Stimulated activated naive CD8-positive, alpha-beta T cell treated with anti-CD3 and anti-CD28 coated beads, Interleukin-15, Interleukin-2, amounts not matched to agents 100 ng/mL and 50 ng/mL, for 24 hours (primary cell): Measurements from ENCODE around the gene DCAF11.
A peak's percentile ranks its signal among the peaks of the same experiment; 100 is the strongest.

ENCODE experiments used
- H3K27ac Mint-ChIP-seq: one replicate; pipeline ENCODE4 v1.8.0; 2021; ENCODE audit warnings: mild to moderate bottlenecking, mixed read lengths
- H3K27me3 Mint-ChIP-seq: one replicate; pipeline ENCODE4 v1.8.0; 2021; ENCODE audit warnings: mixed read lengths
- H3K36me3 Mint-ChIP-seq: one replicate; pipeline ENCODE4 v1.8.0; 2021; ENCODE audit warnings: low read depth, mixed read lengths
- H3K4me1 Mint-ChIP-seq: one replicate; pipeline ENCODE4 v1.8.0; 2021; ENCODE audit warnings: low read depth, mixed read lengths
- H3K4me3 Mint-ChIP-seq: one replicate; pipeline ENCODE4 v1.8.0; 2021; ENCODE audit warnings: mild to moderate bottlenecking, mixed read lengths
- H3K9me3 Mint-ChIP-seq: one replicate; pipeline ENCODE4 v1.8.0; 2021; ENCODE audit warnings: mixed read lengths

Gene DCAF11

GRCh38 chr14:24086193-24086955 lies 28.2 kb upstream of the DCAF11 start:
- no peaks in the 10 kb centered on the region for H3K36me3 Mint-ChIP-seq
- no peaks in the 10 kb centered on the region for H3K27me3 Mint-ChIP-seq
- peaks cover 6% of the 10 kb centered on the region for H3K4me1 Mint-ChIP-seq
- H3K9me3 Mint-ChIP-seq, result no peaks in the 10 kb centered on the region
- H3K4me3 Mint-ChIP-seq, result no peak overlapping the region
- H3K27ac Mint-ChIP-seq, result no peak overlapping the region

DNA sequence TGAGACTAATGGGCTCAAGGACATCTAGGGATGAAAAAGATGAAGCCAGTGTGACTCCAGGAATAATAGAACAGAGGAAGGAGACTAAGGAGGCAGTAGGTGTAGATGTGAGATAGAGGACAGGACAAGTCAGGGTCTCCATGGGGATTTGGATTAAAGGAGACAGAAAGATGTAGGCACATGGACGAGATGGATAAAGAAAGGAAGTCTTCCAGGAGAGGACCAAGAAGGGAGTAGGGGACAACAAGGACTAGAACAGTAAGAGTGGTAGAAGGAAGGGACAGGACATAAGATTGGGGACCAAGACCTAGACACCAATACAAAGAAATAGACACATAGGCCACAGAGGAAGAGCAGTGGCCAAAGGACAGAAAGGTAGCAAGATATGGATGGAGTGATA lies 27.6 kb upstream of the DCAF11 start:
- Mint-ChIP-seq H3K4me3 (no peak overlapping the region), H3K27ac (no peak overlapping the region), H3K27me3 (no peaks in the 10 kb centered on the region), H3K9me3 (no peaks in the 10 kb centered on the region), H3K4me1 (peaks cover 3% of the 10 kb centered on the region), H3K36me3 (no peaks in the 10 kb centered on the region)

DNA sequence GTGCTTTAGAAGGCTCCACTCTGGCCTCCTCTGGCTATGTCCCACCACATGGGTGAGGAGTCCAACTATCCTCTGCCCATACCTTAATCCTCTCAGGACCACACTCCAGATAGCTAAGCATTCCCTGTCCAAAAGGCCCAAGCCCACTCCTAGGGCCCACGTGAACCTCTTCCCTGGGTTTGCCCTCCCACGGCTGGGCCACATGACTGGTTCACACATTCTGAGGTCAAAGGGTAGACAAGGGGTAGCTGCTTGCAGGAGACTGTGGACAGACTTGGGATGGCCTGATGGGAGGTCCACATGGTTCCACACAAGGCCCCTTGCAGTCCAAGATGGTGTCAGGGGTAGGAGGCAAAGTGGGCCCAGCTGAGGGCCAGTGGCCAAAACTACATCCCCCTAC lies 26.5 kb upstream of the DCAF11 start:
- H3K9me3 Mint-ChIP-seq, result no peaks in the 10 kb centered on the region
- H3K27me3 Mint-ChIP-seq, result no peaks in the 10 kb centered on the region
- peaks cover 3% of the 10 kb centered on the region for H3K4me1 Mint-ChIP-seq
- H3K27ac Mint-ChIP-seq, result no peak overlapping the region
- H3K4me3 Mint-ChIP-seq, result no peak overlapping the region
- H3K36me3 Mint-ChIP-seq, result no peaks in the 10 kb centered on the region

GRCh38 chr14:24089890-24090289 lies 24.7 kb upstream of the DCAF11 start:
- H3K27ac Mint-ChIP-seq, result no peak overlapping the region
- H3K27me3 Mint-ChIP-seq, result no peaks in the 10 kb centered on the region
- no peaks in the 10 kb centered on the region for H3K9me3 Mint-ChIP-seq
- peaks cover 10% of the 10 kb centered on the region for H3K4me1 Mint-ChIP-seq
- H3K4me3 Mint-ChIP-seq, result no peak overlapping the region
- peaks cover under 1% of the 10 kb centered on the region for H3K36me3 Mint-ChIP-seq

DNA sequence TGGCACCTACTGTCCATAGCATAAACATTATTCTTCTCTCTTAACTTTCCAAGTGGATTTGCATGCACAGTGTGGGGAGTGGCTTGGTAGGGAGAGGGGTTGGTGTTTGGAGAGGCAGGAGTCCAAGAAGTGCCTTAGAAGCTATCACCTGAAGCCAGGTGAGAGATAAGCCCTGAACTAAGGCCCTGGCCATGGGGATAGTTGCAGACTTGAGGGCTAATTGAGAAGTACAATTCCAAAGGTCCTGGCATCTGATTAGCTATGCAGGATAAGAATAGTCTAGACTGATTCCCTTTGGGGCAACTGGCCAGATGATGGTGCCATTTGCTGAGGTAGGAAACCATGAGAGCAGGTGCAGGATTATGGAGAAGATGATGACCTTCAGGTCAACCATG lies 22.5 kb upstream of the DCAF11 start:
- Mint-ChIP-seq H3K9me3 (no peaks in the 10 kb centered on the region), H3K4me1 (peaks cover 26% of the 10 kb centered on the region), H3K27ac (no peak overlapping the region), H3K27me3 (no peaks in the 10 kb centered on the region), H3K36me3 (peaks cover 19% of the 10 kb centered on the region), H3K4me3 (no peak overlapping the region)

- H3K9me3 Mint-ChIP-seq, result no peaks in the 10 kb centered on the region
These were observed 21.9 kb upstream of the DCAF11 start for GRCh38 chr14:24092505-24093206.

DNA sequence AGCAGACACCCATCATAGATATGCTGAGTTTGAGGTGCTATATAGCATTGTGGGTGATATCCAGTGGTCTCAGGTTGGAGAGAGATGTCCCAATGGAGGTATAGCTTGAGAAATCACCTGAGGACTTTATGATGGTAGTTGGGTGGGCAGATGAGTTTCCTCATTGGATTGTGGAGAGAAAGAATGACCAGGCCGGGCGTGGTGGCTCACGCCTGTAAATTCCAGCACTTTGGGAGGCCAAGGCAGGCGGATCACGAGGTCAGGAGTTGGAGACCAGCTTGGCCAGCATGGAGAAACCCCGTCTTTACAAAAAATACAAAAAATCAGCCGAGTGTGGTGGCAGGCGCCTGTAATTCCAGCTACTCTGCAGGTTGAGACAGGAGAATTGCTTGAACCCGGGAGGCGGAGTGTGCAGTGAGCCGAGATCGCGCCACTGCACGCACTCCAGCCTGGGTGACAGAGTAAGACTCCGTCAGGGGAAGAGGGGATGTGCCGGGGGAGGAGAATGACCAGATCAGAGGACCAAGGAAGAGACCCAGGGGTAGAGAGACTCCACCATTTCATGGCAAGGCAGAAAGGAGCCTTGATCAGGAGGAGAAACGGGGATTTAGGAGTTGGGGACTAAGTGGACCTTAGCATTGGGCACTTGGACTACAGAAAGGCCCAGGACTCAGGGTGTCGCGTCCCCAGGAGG lies 21.2 kb upstream of the DCAF11 start:
- Mint-ChIP-seq H3K27me3 (no peaks in the 10 kb centered on the region), H3K36me3 (peaks cover 23% of the 10 kb centered on the region), H3K4me1 (peaks cover 26% of the 10 kb centered on the region), H3K4me3 (peak overlapping the region; percentile 95), H3K9me3 (no peaks in the 10 kb centered on the region), H3K27ac (peak overlapping the region; percentile 97)

More at GRCh38 chr14:24092505-24093206, 21.9 kb upstream of the DCAF11 start:
- peak overlapping the region; percentile 95 for H3K4me3 Mint-ChIP-seq
- H3K4me1 Mint-ChIP-seq, result peaks cover 26% of the 10 kb centered on the region
- H3K27ac Mint-ChIP-seq, result peak overlapping the region; percentile 97
- H3K27me3 Mint-ChIP-seq, result no peaks in the 10 kb centered on the region
- H3K36me3 Mint-ChIP-seq, result peaks cover 19% of the 10 kb centered on the region

DNA sequence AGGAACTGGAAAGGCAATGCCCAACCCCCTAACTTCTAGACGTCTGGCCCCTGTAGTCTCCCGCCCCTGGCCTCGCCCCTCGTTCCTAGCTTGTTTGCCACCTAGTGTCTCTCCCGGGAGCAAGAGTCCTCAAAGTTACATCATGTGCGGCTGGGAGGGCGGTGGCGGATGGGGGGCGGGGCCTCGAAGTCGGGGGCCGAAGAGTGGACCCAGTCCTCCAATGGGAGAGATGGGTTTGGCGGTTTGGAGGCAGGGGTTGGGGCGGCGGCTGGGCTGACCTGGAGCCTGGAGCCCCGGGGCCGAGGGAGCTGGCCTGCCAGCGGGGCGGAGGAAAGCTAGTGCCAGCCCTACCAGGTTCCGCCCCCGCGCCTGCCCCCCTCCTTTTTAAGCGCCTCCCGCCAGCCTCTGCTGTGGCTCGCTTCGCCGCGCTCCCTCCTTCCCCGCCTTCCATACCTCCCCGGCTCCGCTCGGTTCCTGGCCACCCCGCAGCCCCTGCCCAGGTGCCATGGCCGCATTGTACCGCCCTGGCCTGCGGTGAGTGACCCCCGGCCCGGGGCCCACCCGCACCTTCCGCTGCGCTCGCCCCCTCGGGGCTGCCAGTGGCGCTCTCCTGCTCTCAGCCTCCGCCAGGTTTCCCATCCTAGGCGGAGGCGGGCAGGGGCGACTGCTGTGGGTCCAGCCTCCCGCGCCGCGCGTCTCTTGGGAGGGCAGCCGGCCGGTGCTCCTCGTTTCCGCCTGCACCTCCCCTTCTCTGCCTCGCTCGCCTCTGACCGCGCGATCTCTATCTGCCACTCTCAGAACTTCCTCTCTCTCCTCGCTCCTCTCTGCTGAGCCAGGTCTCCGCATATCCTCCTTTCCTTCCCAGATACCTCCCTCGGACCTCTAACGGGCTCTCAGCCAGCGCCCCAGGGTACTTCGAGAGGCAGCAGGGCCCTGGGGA lies 20.4 kb upstream of the DCAF11 start, which contains the start of gene PCK2:
TSS of gene PCK2 (plus strand) at position 411 of the 940 bp plus-strand sequence. CDS start at position 506, 95 bp downstream.
- peaks cover 23% of the 10 kb centered on the region for H3K36me3 Mint-ChIP-seq
- H3K27ac Mint-ChIP-seq, result peak within 1 kb of the TSS; percentile 97
- H3K27me3 Mint-ChIP-seq, result no peaks in the 10 kb centered on the region
- H3K4me3 Mint-ChIP-seq, result peak within 1 kb of the TSS; percentile 95
- no peaks in the 10 kb centered on the region for H3K9me3 Mint-ChIP-seq
- H3K4me1 Mint-ChIP-seq, result peaks cover 26% of the 10 kb centered on the region

- Mint-ChIP-seq H3K4me1 (peaks cover 26% of the 10 kb centered on the region), H3K27me3 (no peaks in the 10 kb centered on the region), H3K36me3 (peaks cover 29% of the 10 kb centered on the region), H3K4me3 (peak overlapping the region; percentile 95), H3K9me3 (no peaks in the 10 kb centered on the region), H3K27ac (peak overlapping the region; percentile 97)
These were observed 19.7 kb upstream of the DCAF11 start for GRCh38 chr14:24094841-24095270.

DNA sequence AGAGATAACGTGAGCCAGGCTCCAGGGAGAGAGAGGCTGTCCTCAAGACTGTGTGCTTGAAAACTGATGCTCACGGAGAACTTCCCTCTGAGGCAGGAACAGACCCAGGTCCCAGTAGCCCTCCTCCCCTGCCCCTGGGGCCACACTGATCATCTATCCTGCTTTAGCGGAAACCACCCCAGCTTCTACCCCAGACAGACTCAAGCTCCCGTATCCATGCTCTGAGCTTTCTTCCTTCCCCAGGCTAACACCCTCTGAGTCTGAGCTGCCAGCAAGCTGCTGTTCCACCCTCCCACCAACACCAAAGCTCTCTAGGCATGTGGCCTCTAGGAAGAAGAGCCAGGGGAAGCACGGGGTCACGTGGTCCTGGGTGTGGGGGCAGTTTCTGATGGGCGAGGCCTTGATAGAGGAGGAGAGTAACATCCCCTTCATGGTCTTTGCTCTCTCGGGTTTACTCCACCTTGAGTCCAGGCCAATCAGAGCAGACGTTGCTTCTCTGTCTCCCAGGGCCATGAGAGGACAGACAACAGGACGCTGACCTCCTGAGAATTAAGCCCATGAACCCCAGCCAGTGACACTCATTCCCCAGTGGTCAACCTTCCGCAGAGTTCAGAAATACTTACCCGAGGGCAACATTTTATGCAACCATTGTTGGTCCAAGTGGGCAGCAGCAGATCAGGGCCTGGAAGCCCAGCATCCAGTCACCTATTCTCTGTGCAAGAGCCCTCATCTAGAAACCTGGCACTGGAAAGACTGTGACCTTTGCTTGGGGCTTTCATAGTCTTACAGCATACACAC lies 19.1 kb upstream of the DCAF11 start:
- H3K4me3 Mint-ChIP-seq, result peak overlapping the region; percentile 95
- H3K9me3 Mint-ChIP-seq, result no peaks in the 10 kb centered on the region

GRCh38 chr14:24096545-24097181 lies 17.9 kb upstream of the DCAF11 start:
- peak overlapping the region; percentile 80 for H3K27ac Mint-ChIP-seq
- H3K4me1 Mint-ChIP-seq, result peaks cover 26% of the 10 kb centered on the region
- no peaks in the 10 kb centered on the region for H3K9me3 Mint-ChIP-seq
- peak overlapping the region; percentile 62 for H3K4me3 Mint-ChIP-seq
- H3K27me3 Mint-ChIP-seq, result no peaks in the 10 kb centered on the region
- peaks cover 41% of the 10 kb centered on the region for H3K36me3 Mint-ChIP-seq

More for the DNA sequence above, 19.1 kb upstream of the DCAF11 start:
- peaks cover 26% of the 10 kb centered on the region for H3K4me1 Mint-ChIP-seq
- H3K36me3 Mint-ChIP-seq, result peaks cover 36% of the 10 kb centered on the region
- H3K27ac Mint-ChIP-seq, result peak overlapping the region; percentile 97
- no peaks in the 10 kb centered on the region for H3K27me3 Mint-ChIP-seq

GRCh38 chr14:24098229-24098926 lies 16.2 kb upstream of the DCAF11 start:
- H3K27me3 Mint-ChIP-seq, result no peaks in the 10 kb centered on the region
- H3K27ac Mint-ChIP-seq, result no peak overlapping the region
- H3K4me3 Mint-ChIP-seq, result no peak overlapping the region
- peaks cover 21% of the 10 kb centered on the region for H3K4me1 Mint-ChIP-seq
- no peaks in the 10 kb centered on the region for H3K9me3 Mint-ChIP-seq
- peaks cover 54% of the 10 kb centered on the region for H3K36me3 Mint-ChIP-seq
